ENCODE data around the gene RPN1.
"Not testable (repeated sequence)": the region's sequence is repeated elsewhere in the genome, so short reads cannot be mapped to it uniquely, and the experiment has no call there.

Gene RPN1

GRCh38 chr3:128609294-128609693 is 41.3 kb downstream of the RPN1 start:
- DNase-seq (ENCODE audit: low read depth): no peak

GRCh38 chr3:128607710-128608048 is 42.9 kb downstream of the RPN1 start:
- no peak for DNase-seq (ENCODE audit: low read depth)

GRCh38 chr3:128606094-128606493 is 44.5 kb downstream of the RPN1 start:
- DNase-seq (ENCODE audit: low read depth): no peak

GRCh38 chr3:128605091-128606046 is 45.2 kb downstream of the RPN1 start:
- DNase-seq (ENCODE audit: low read depth): no peak

- no peak for DNase-seq (ENCODE audit: low read depth)
Measured at GRCh38 chr3:128603811-128604775, 46.5 kb downstream of the RPN1 start.

GRCh38 chr3:128603313-128603712 is 47.3 kb downstream of the RPN1 start:
- DNase-seq (ENCODE audit: low read depth): no peak

- DNase-seq (ENCODE audit: low read depth): no peak
Measured at GRCh38 chr3:128598884-128599664, 51.5 kb downstream of the RPN1 start.

- DNase-seq (ENCODE audit: low read depth): no peak
Measured at GRCh38 chr3:128597900-128598299, 52.7 kb downstream of the RPN1 start.

GRCh38 chr3:128592864-128593263 is 57.8 kb downstream of the RPN1 start:
- no peak for DNase-seq (ENCODE audit: low read depth)

GRCh38 chr3:128591738-128592426 is 58.7 kb downstream of the RPN1 start:
- no peak for DNase-seq (ENCODE audit: low read depth)

- no peak for DNase-seq (ENCODE audit: low read depth)
Measured at GRCh38 chr3:128590948-128591347, 59.7 kb downstream of the RPN1 start.

- not testable (repeated sequence) for DNase-seq (ENCODE audit: low read depth)
Measured at GRCh38 chr3:128589985-128590384, 60.6 kb downstream of the RPN1 start.

GRCh38 chr3:128588147-128588546 is 62.5 kb downstream of the RPN1 start:
- no peak for DNase-seq (ENCODE audit: low read depth)

GRCh38 chr3:128587391-128587790 is 63.2 kb downstream of the RPN1 start:
- DNase-seq (ENCODE audit: low read depth): no peak

GRCh38 chr3:128586932-128587331 is 63.7 kb downstream of the RPN1 start:
- not testable (repeated sequence) for DNase-seq (ENCODE audit: low read depth)

GRCh38 chr3:128586391-128586790 is 64.2 kb downstream of the RPN1 start:
- DNase-seq (ENCODE audit: low read depth): not testable (repeated sequence)

- DNase-seq (ENCODE audit: low read depth): no peak
Measured at GRCh38 chr3:128585974-128586373, 64.6 kb downstream of the RPN1 start.

- no peak for DNase-seq (ENCODE audit: low read depth)
Measured at GRCh38 chr3:128585189-128585588, 65.4 kb downstream of the RPN1 start.

- no peak for DNase-seq (ENCODE audit: low read depth)
Measured at GRCh38 chr3:128584412-128585020, 66.1 kb downstream of the RPN1 start.

- DNase-seq (ENCODE audit: low read depth): no peak
Measured at GRCh38 chr3:128581566-128581965, 69.1 kb downstream of the RPN1 start.

- DNase-seq (ENCODE audit: low read depth): no peak
Measured at GRCh38 chr3:128579927-128580326, 70.7 kb downstream of the RPN1 start.
